Activated naive CD4-positive, alpha-beta T cell (primary cell): Measurements from ENCODE around the gene EEFSEC.

Experiments
- DNase-seq, 4 experiments: peaks; one replicate each; lab custom pipeline; 2025; lab: John Stamatoyannopoulos, UW

EEFSEC gene

GRCh38 chr3:128185630-128186447 lies 32.6 kb downstream of the EEFSEC start:
- no peak for DNase-seq

- no peak for DNase-seq
Observed at GRCh38 chr3:128187495-128187894, 34.2 kb downstream of the EEFSEC start.

GRCh38 chr3:128188326-128188725 lies 35.0 kb downstream of the EEFSEC start:
- no peak for DNase-seq

GRCh38 chr3:128188956-128189355 lies 35.7 kb downstream of the EEFSEC start:
- DNase-seq, result no peak

- no peak for DNase-seq
Observed at GRCh38 chr3:128190501-128190900, 37.2 kb downstream of the EEFSEC start.

GRCh38 chr3:128192131-128192530 lies 38.9 kb downstream of the EEFSEC start:
- no peak for DNase-seq

GRCh38 chr3:128193168-128193567 lies 39.9 kb downstream of the EEFSEC start:
- DNase-seq, result no peak

GRCh38 chr3:128194843-128195242 lies 41.6 kb downstream of the EEFSEC start:
- no peak for DNase-seq

GRCh38 chr3:128195369-128195768 lies 42.1 kb downstream of the EEFSEC start:
- no peak for DNase-seq

- no peak for DNase-seq
Observed at GRCh38 chr3:128195802-128196201, 42.5 kb downstream of the EEFSEC start.

GRCh38 chr3:128196647-128197046 lies 43.4 kb downstream of the EEFSEC start:
- DNase-seq, result no peak

- no peak for DNase-seq
Observed at GRCh38 chr3:128197855-128198254, 44.6 kb downstream of the EEFSEC start.

GRCh38 chr3:128198313-128198712 lies 45.0 kb downstream of the EEFSEC start:
- no peak for DNase-seq

GRCh38 chr3:128199110-128199509 lies 45.8 kb downstream of the EEFSEC start:
- no peak for DNase-seq

- no peak for DNase-seq
Observed at GRCh38 chr3:128201158-128201755, 48.0 kb downstream of the EEFSEC start.

GRCh38 chr3:128203169-128203568 lies 49.9 kb downstream of the EEFSEC start:
- DNase-seq, result no peak

- DNase-seq, result no peak
Observed at GRCh38 chr3:128205558-128206145, 52.4 kb downstream of the EEFSEC start.

GRCh38 chr3:128207951-128208350 lies 54.7 kb downstream of the EEFSEC start:
- DNase-seq, result no peak

- no peak for DNase-seq
Observed at GRCh38 chr3:128210711-128211110, 57.4 kb downstream of the EEFSEC start.

- no peak for DNase-seq
Observed at GRCh38 chr3:128214056-128214455, 60.8 kb downstream of the EEFSEC start.

GRCh38 chr3:128215290-128215689 lies 62.0 kb downstream of the EEFSEC start:
- no peak for DNase-seq

- no peak for DNase-seq
Observed at GRCh38 chr3:128215800-128216495, 62.7 kb downstream of the EEFSEC start.
